Body of pancreas (tissue), 4 donors: Measurements from ENCODE around the gene SERP1. TPM values are rescaled to one million over a fixed set of nuclear protein-coding genes. Genes with fewer than 3 reads are reported as not detected.

Experiments used
- ATAC-seq: fragments of 150-250 bp; one replicate; pipeline ENCODE4 v1.9.1; 2016
- DNase-seq, 4 donors: peaks; one replicate each; pipeline ENCODE4 v3.0.0-alpha.2; 2019
- H3K27ac ChIP-seq, 4 donors: fragments of 200-600 bp; sonication (generic); 1 replicate in 3 of 4; 2 replicates in 1 of 4; pipeline versions ENCODE4 v1.5.1 to v1.6.1; 2016 to 2019; ENCODE audit warnings: mild to moderate bottlenecking in 1 of 4, mixed read lengths in 1 of 4, moderate library complexity in 1 of 4
- H3K27me3 ChIP-seq, 2 donors: fragments of 200-600 bp; sonication (generic); one replicate each; pipeline ENCODE4 v1.6.0; 2016; ENCODE audit warnings: mild to moderate bottlenecking in 1 of 2
- H3K36me3 ChIP-seq, 2 donors: fragments of 200-600 bp; sonication (generic); replicated peaks in 1 of 2; 2 replicates each; pipeline ENCODE4 v1.5.1; 2016; ENCODE audit warnings: low read depth in 2 of 2; ENCODE audit not compliant: insufficient read depth in 1 of 2
- H3K4me1 ChIP-seq: fragments of 200-600 bp; sonication (generic); one replicate; pipeline ENCODE4 v1.6.0; 2016
- H3K4me3 ChIP-seq, 2 donors: fragments of 200-600 bp; sonication (generic); 1 replicate in 1 of 2; 2 replicates in 1 of 2; pipeline ENCODE4 v1.5.1; 2016 to 2019
- H3K9me3 ChIP-seq, 3 donors: fragments of 200-600 bp; sonication (generic); 1 replicate in 2 of 3; 2 replicates in 1 of 3; pipeline ENCODE4 v1.5.1; 2016
- POLR2A ChIP-seq, 3 donors: fragments of 450-650 bp; IDR thresholded peaks; one replicate each; pipeline ENCODE4 v1.6.1; 2016; ENCODE audit warnings: antibody characterized with exemption in 3 of 3, mild to moderate bottlenecking in 2 of 3
- WGBS, 2 donors: methylation state at CpG; one replicate each; pipeline ENCODE4 v1.1.5; 2017; 5-methylcytosine and 5-hydroxymethylcytosine counted together
- intact Hi-C: fragments of 100-400 bp; cut with DNase I; formaldehyde crosslinking; loops from one replicate; pipeline ENCODE4 v1.15.1; 2023
- total RNA-seq, 2 donors: library from RNA; depleted of rRNA; stranded (reverse); fragments of >200 nt; gene quantifications; one replicate each; pipeline ENCODE4 v1.1.0, GENCODE V29; 2016
- TF ChIP-seq, protein P1 (sequence below), 7 experiments: fragments of 450-650 bp in 4 of 7; fragments of 200-600 bp in 3 of 7; sonication (generic) in 3 of 7; IDR thresholded peaks; one replicate each; pipeline ENCODE4 v1.5.1; 2016 to 2019; ENCODE audit warnings: antibody characterized with exemption in 7 of 7

The SERP1 gene
- total RNA-seq, 2 donors from 2014 or later: 277 to 1,534 TPM

DNA sequence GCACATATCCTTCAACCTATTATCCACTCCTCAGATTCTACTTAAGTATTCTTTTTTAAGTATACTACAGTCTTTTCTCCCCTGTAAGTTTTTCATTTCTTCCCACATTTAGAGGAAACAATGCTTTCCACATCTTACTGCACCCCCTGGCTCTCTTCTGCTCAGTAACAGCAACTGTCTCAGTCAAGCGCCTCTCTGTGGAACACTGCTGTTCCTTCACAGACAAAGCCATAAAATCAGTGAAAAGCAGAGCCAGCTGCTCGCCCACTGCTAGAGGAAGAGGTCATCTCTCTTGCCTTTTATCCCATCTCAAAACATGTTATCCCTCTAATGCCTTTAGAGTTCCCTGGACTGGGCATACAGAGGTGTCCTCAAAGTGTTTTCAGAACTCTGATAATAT, 24.8 kb downstream of the SERP1 start:
- no peak for ATAC-seq
- Histone ChIP-seq H3K27me3 (no peaks in the 10 kb centered on the region), H3K4me1 (no peaks in the 10 kb centered on the region), H3K36me3 (no peaks in the 10 kb centered on the region), H3K9me3 (no peaks in the 10 kb centered on the region), H3K4me3 (no peak overlapping the region), H3K27ac (no peak overlapping the region)
- WGBS, 2 donors: 68 to 81% methylated on average over 2 of the region's 2 CpGs
- no peak for DNase-seq
- intact Hi-C loops: no loop called here
- TF ChIP-seq, protein P1, sequence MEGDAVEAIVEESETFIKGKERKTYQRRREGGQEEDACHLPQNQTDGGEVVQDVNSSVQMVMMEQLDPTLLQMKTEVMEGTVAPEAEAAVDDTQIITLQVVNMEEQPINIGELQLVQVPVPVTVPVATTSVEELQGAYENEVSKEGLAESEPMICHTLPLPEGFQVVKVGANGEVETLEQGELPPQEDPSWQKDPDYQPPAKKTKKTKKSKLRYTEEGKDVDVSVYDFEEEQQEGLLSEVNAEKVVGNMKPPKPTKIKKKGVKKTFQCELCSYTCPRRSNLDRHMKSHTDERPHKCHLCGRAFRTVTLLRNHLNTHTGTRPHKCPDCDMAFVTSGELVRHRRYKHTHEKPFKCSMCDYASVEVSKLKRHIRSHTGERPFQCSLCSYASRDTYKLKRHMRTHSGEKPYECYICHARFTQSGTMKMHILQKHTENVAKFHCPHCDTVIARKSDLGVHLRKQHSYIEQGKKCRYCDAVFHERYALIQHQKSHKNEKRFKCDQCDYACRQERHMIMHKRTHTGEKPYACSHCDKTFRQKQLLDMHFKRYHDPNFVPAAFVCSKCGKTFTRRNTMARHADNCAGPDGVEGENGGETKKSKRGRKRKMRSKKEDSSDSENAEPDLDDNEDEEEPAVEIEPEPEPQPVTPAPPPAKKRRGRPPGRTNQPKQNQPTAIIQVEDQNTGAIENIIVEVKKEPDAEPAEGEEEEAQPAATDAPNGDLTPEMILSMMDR (IDR thresholded peaks at IDR 0.05): no peak
- TF ChIP-seq POLR2A (IDR thresholded peaks at IDR 0.05): no peak

- intact Hi-C loops: no loop called here
- Histone ChIP-seq H3K4me1 (no peaks in the 10 kb centered on the region), H3K27me3 (no peaks in the 10 kb centered on the region), H3K36me3 (no peaks in the 10 kb centered on the region), H3K4me3 (no peak overlapping the region), H3K9me3 (no peaks in the 10 kb centered on the region), H3K27ac (no peak overlapping the region)
- no peak for TF ChIP-seq POLR2A (IDR thresholded peaks at IDR 0.05)
- TF ChIP-seq, protein P1 (IDR thresholded peaks at IDR 0.05): no peak
- ATAC-seq (no peak), DNase-seq (no peak)
- 75 to 82% methylated on average over 24 of the region's 24 CpGs for WGBS, 2 donors
Measured at GRCh38 chr3:150520408-150520807, 25.9 kb downstream of the SERP1 start.

DNA sequence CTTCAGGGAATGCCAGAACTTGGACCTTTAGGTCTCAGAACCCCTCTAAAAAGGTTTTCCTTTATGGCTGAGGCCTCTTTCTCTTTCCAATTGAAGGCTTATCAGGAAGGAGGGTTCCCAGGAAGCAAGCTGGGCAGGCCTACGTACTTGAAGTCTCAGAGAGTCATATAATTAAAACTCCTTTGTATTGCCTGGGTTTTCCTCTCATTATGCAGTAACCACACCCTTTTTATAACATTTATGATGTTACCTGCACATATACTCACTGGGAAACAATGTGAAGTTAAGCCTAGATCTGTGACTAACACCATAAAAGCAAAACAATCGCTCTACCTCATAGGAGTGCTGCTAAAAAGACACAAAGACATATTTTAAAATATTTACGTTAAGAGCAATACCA, 27.3 kb downstream of the SERP1 start:
- no peaks in the 10 kb centered on the region for H3K9me3 ChIP-seq
- WGBS, 2 donors: 86 to 92% methylated on average over 3 of the region's 3 CpGs
- H3K4me1 ChIP-seq: no peaks in the 10 kb centered on the region
- H3K36me3 ChIP-seq: no peaks in the 10 kb centered on the region
- H3K27me3 ChIP-seq: no peaks in the 10 kb centered on the region
- ATAC-seq (no peak), DNase-seq (no peak)
- no peak overlapping the region for H3K27ac ChIP-seq
- TF ChIP-seq, protein P1 (IDR thresholded peaks at IDR 0.05): no peak
- TF ChIP-seq POLR2A (IDR thresholded peaks at IDR 0.05): no peak
- no peak overlapping the region for H3K4me3 ChIP-seq
- intact Hi-C loops: no loop called here

DNA sequence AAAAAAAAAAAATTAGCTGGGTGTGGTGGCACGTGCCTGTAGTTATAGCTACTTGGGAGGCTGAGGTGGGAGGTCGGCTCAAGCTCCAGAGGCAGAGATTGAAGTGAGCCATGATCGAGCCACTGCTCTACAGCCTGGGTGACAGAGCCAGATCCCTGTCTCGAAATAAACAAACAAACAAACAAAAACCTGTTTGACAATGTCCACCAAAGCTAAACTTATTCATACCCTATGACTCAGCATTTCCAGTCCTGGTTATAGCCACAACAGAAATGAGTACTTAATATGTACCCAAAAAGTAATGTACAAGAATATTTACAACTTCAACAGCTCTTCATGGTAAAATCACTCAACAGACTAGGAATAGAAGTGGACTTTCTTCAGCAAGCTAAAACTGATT, 31.1 kb downstream of the SERP1 start:
- no peaks in the 10 kb centered on the region for H3K9me3 ChIP-seq
- TF ChIP-seq POLR2A (IDR thresholded peaks at IDR 0.05): no peak
- 87 to 98% methylated on average over 4 of the region's 4 CpGs for WGBS, 2 donors
- no peak for DNase-seq
- no peaks in the 10 kb centered on the region for H3K36me3 ChIP-seq
- no peak overlapping the region for H3K27ac ChIP-seq
- H3K4me3 ChIP-seq: no peak overlapping the region
- no peaks in the 10 kb centered on the region for H3K27me3 ChIP-seq
- ATAC-seq: no peak
- intact Hi-C loops: no loop called here
- no peaks in the 10 kb centered on the region for H3K4me1 ChIP-seq

- no peak overlapping the region for H3K27ac ChIP-seq
- no peaks in the 10 kb centered on the region for H3K36me3 ChIP-seq
- no peaks in the 10 kb centered on the region for H3K27me3 ChIP-seq
- intact Hi-C loops: no loop called here
- no peaks in the 10 kb centered on the region for H3K4me1 ChIP-seq
- 82 to 90% methylated on average over 4 of the region's 4 CpGs for WGBS, 2 donors
- no peak for ATAC-seq
- no peak for TF ChIP-seq POLR2A (IDR thresholded peaks at IDR 0.05)
- TF ChIP-seq, protein P1 (IDR thresholded peaks at IDR 0.05): no peak
- no peak overlapping the region for H3K4me3 ChIP-seq
- no peak for DNase-seq
- no peaks in the 10 kb centered on the region for H3K9me3 ChIP-seq
Measured at GRCh38 chr3:150511122-150511821, 35.0 kb downstream of the SERP1 start.
